T-cell (primary cell): ENCODE measurements around the gene NWD2. TPM values are rescaled to one million over a fixed set of nuclear protein-coding genes. Genes with fewer than 3 reads are reported as not detected.

Source experiments
- ATAC-seq, 4 experiments: fragments of 200-7000 bp in 3 of 4; fragments of 150-1000 bp in 1 of 4; cut with Tn5 transposase; replicated peaks in 1 of 4; 1 replicate in 3 of 4; 2 replicates in 1 of 4; pipeline ENCODE4 v1.10.0; 2021; ENCODE audit warnings: moderate library complexity in 3 of 4, mild to moderate bottlenecking in 2 of 4, moderate number of reproducible peaks in 1 of 4
- CTCF ChIA-PET, 2 donors: fragments of 300-600 bp; sonication (Branson Sonifier 250); formaldehyde crosslinking; loops; one replicate each; lab custom pipeline; 2022; ENCODE audit warnings: antibody characterized with exemption in 2 of 2; lab: Charles Lee
- POLR2A ChIA-PET, 2 donors: fragments of 300-600 bp; sonication (Branson Sonifier 250); formaldehyde crosslinking; loops; one replicate each; lab custom pipeline; 2022; ENCODE audit warnings: antibody characterized with exemption in 2 of 2; lab: Charles Lee
- DNase-seq, 35 experiments: peaks; one replicate each; pipeline versions ENCODE4 v3.0.0 to v3.0.0-alpha.2; 2013 to 2023
- H3K27ac ChIP-seq: one replicate; pipeline ENCODE4 v1.5.1; 2013; ENCODE audit warnings: low read length
- H3K27me3 ChIP-seq, 2 experiments: replicated peaks in 1 of 2; 1 replicate in 1 of 2; 2 replicates in 1 of 2; pipeline versions ENCODE4 v1.6.1 to v1.7.0; 2013; ENCODE audit warnings: low read length in 1 of 2, mixed read lengths in 1 of 2; ENCODE audit not compliant: control insufficient read depth in 2 of 2, insufficient read depth in 2 of 2; ENCODE audit errors: extremely low read depth in 1 of 2
- H3K36me3 ChIP-seq, 2 donors: 1 replicate in 1 of 2; 2 replicates in 1 of 2; pipeline versions ENCODE4 v1.6.1 to v1.7.0; 2013; ENCODE audit warnings: low read length in 1 of 2; ENCODE audit not compliant: control insufficient read depth in 2 of 2, insufficient read depth in 1 of 2; ENCODE audit errors: extremely low read depth in 1 of 2
- H3K4me1 ChIP-seq, 2 experiments: 1 replicate in 1 of 2; 2 replicates in 1 of 2; pipeline versions ENCODE4 v1.6.1 to v1.7.0; 2013; ENCODE audit warnings: low read length in 2 of 2, mixed read lengths in 1 of 2; ENCODE audit not compliant: insufficient read depth in 2 of 2, control insufficient read depth in 1 of 2; ENCODE audit errors: extremely low read depth in 1 of 2
- H3K4me3 ChIP-seq, 2 donors: 1 replicate in 1 of 2; 2 replicates in 1 of 2; pipeline versions ENCODE4 v1.5.1 to v1.7.0; 2013; ENCODE audit warnings: mild to moderate bottlenecking in 2 of 2, low read length in 1 of 2, moderate library complexity in 1 of 2; ENCODE audit not compliant: control insufficient read depth in 1 of 2; ENCODE audit errors: extremely low read depth in 1 of 2
- H3K9me3 ChIP-seq: 2 replicates; pipeline ENCODE4 v1.7.0; 2013
- H3K27ac Mint-ChIP-seq, 2 donors: one replicate each; pipeline ENCODE4 v1.8.0; 2020 to 2021; ENCODE audit warnings: mild to moderate bottlenecking in 2 of 2, mixed read lengths in 2 of 2
- H3K27me3 Mint-ChIP-seq, 2 donors: one replicate each; pipeline ENCODE4 v1.8.0; 2021 to 2022; ENCODE audit warnings: mixed read lengths in 2 of 2
- H3K36me3 Mint-ChIP-seq: one replicate; pipeline ENCODE4 v1.8.0; 2021; ENCODE audit warnings: mixed read lengths
- H3K4me1 Mint-ChIP-seq, 3 donors: one replicate each; pipeline ENCODE4 v1.8.0; 2020 to 2022; ENCODE audit warnings: mixed read lengths in 3 of 3, mild to moderate bottlenecking in 1 of 3
- H3K4me3 Mint-ChIP-seq, 3 donors: one replicate each; pipeline ENCODE4 v1.8.0; 2020 to 2022; ENCODE audit warnings: mild to moderate bottlenecking in 3 of 3, mixed read lengths in 3 of 3, moderate library complexity in 3 of 3
- H3K9me3 Mint-ChIP-seq, 3 donors: one replicate each; pipeline ENCODE4 v1.8.0; 2020 to 2022; ENCODE audit warnings: mixed read lengths in 3 of 3
- WGBS: methylation state at CpG from one replicate; pipeline ENCODE4 v1.1.5; 2013; ENCODE audit warnings: missing lambda C conversion rate; ENCODE audit not compliant: insufficient coverage; 5-methylcytosine and 5-hydroxymethylcytosine counted together
- total RNA-seq, 35 experiments: library from RNA in 6 of 35; stranded (reverse) in 6 of 35; fragments of 120-200 nt in 1 of 35; gene quantifications; one replicate each; pipeline versions ENCODE4 v1.2.1 to v1.2.4 and lab custom pipeline; 2013 to 2026

NWD2 gene
- total RNA-seq, 5 donors from 2014 or later (not counting 1 experiment from before 2014, with no cell fraction given), result not detected

- H3K4me3 ChIP-seq, result no peak overlapping the region
- Mint-ChIP-seq H3K27ac (no peak overlapping the region), H3K4me3 (no peak overlapping the region), H3K9me3 (no peaks in the 10 kb centered on the region), H3K27me3 (peaks cover 20 to 65% of the 10 kb centered on the region in 2 donors), H3K36me3 (no peaks in the 10 kb centered on the region), H3K4me1 (no peaks in the 10 kb centered on the region)
- ChIA-PET POLR2A (no interaction called here), CTCF (interaction anchor here in 1 of 2 donors (0.6 kb wide), 1 partner anchor 9 kb away, joined by 3 read pairs; no protein-coding TSS in a partner anchor)
- H3K27ac ChIP-seq, result no peak overlapping the region
- no peaks in the 10 kb centered on the region for H3K9me3 ChIP-seq
- peaks cover 0 to 2% of the 10 kb centered on the region in 2 experiments for H3K27me3 ChIP-seq
- DNase-seq (no peak), ATAC-seq (no peak)
- H3K36me3 ChIP-seq, result no peaks in the 10 kb centered on the region
- no CpG with 5 or more reads among the region's 2 CpGs for WGBS
- H3K4me1 ChIP-seq, result no peaks in the 10 kb centered on the region
Measured at GRCh38 chr4:37358748-37359147, 114.2 kb downstream of the NWD2 start.

GRCh38 chr4:37359261-37359660, 114.7 kb downstream of the NWD2 start:
- H3K9me3 Mint-ChIP-seq, result no peaks in the 10 kb centered on the region
- CTCF ChIA-PET, result interaction anchor here in 1 of 2 donors (0.6 kb wide), 1 partner anchor 9 kb away, joined by 3 read pairs; no protein-coding TSS in a partner anchor
- H3K4me3 Mint-ChIP-seq, result no peak overlapping the region

GRCh38 chr4:37365888-37366287, 121.3 kb downstream of the NWD2 start:
- no peak for ATAC-seq
- H3K27ac Mint-ChIP-seq, result no peak overlapping the region
- H3K4me1 ChIP-seq, result no peaks in the 10 kb centered on the region
- no peak overlapping the region for H3K4me3 Mint-ChIP-seq
- no peaks in the 10 kb centered on the region for H3K9me3 Mint-ChIP-seq
- H3K4me1 Mint-ChIP-seq, result no peaks in the 10 kb centered on the region
- H3K4me3 ChIP-seq, result no peak overlapping the region
- POLR2A ChIA-PET, result no interaction called here
- peaks cover 0 to under 1% of the 10 kb centered on the region in 2 experiments for H3K27me3 ChIP-seq
- peaks cover 13 to 30% of the 10 kb centered on the region in 2 donors for H3K27me3 Mint-ChIP-seq
- CTCF ChIA-PET, result no interaction called here
- no peaks in the 10 kb centered on the region for H3K36me3 ChIP-seq
- no peak for DNase-seq
- H3K9me3 ChIP-seq, result no peaks in the 10 kb centered on the region
- no peak overlapping the region for H3K27ac ChIP-seq
- no peaks in the 10 kb centered on the region for H3K36me3 Mint-ChIP-seq

More at GRCh38 chr4:37359261-37359660, 114.7 kb downstream of the NWD2 start:
- no peak for DNase-seq
- no peaks in the 10 kb centered on the region for H3K4me1 Mint-ChIP-seq
- H3K27ac Mint-ChIP-seq, result no peak overlapping the region
- POLR2A ChIA-PET, result no interaction called here
- Histone ChIP-seq H3K36me3 (no peaks in the 10 kb centered on the region), H3K9me3 (no peaks in the 10 kb centered on the region), H3K27me3 (peaks cover 0 to 2% of the 10 kb centered on the region in 2 experiments), H3K27ac (no peak overlapping the region), H3K4me3 (no peak overlapping the region), H3K4me1 (no peaks in the 10 kb centered on the region)
- H3K27me3 Mint-ChIP-seq, result peaks cover 18 to 65% of the 10 kb centered on the region in 2 donors
- H3K36me3 Mint-ChIP-seq, result no peaks in the 10 kb centered on the region
- ATAC-seq, result no peak
- 80% methylated on average over 1 of the region's 4 CpGs for WGBS

GRCh38 chr4:37367901-37368300, 123.4 kb downstream of the NWD2 start:
- H3K9me3 ChIP-seq, result no peaks in the 10 kb centered on the region
- no peak overlapping the region for H3K4me3 ChIP-seq
- no peaks in the 10 kb centered on the region for H3K36me3 Mint-ChIP-seq
- DNase-seq, result no peak
- H3K27ac Mint-ChIP-seq, result no peak overlapping the region
- no peak overlapping the region for H3K27ac ChIP-seq
- ATAC-seq, result no peak
- H3K4me3 Mint-ChIP-seq, result no peak overlapping the region
- POLR2A ChIA-PET, result no interaction called here
- no CpG with 5 or more reads among the region's 3 CpGs for WGBS
- H3K27me3 ChIP-seq, result peaks cover 0 to 2% of the 10 kb centered on the region in 2 experiments
- H3K4me1 ChIP-seq, result no peaks in the 10 kb centered on the region
- H3K27me3 Mint-ChIP-seq, result peaks cover 3 to 19% of the 10 kb centered on the region in 2 donors
- H3K9me3 Mint-ChIP-seq, result no peaks in the 10 kb centered on the region
- no peaks in the 10 kb centered on the region for H3K4me1 Mint-ChIP-seq
- no peaks in the 10 kb centered on the region for H3K36me3 ChIP-seq
- CTCF ChIA-PET, result interaction anchor here in 1 of 2 donors (0.6 to 0.9 kb wide), 2 partner anchors 8 to 9 kb away, joined by 3 read pairs; no protein-coding TSS in a partner anchor

- CTCF ChIA-PET, result interaction anchor here in 1 of 2 donors (0.6 kb wide), 1 partner anchor 201 kb away, joined by 4 read pairs; no protein-coding TSS in a partner anchor
Measured at GRCh38 chr4:37370052-37370451, 125.5 kb downstream of the NWD2 start.

GRCh38 chr4:37381040-37381668, 136.6 kb downstream of the NWD2 start:
- CTCF ChIA-PET, result no interaction called here
- no peak for ATAC-seq
- 63% methylated on average over 3 of the region's 9 CpGs for WGBS
- Mint-ChIP-seq H3K9me3 (no peaks in the 10 kb centered on the region), H3K4me1 (no peaks in the 10 kb centered on the region), H3K27ac (no peak overlapping the region), H3K4me3 (no peak overlapping the region), H3K27me3 (peaks cover 15 to 21% of the 10 kb centered on the region in 2 donors), H3K36me3 (no peaks in the 10 kb centered on the region)
- POLR2A ChIA-PET, result interaction anchor here in 1 of 2 donors (0.6 kb wide), 1 partner anchor 78 kb away, joined by 3 read pairs; no protein-coding TSS in a partner anchor
- Histone ChIP-seq H3K36me3 (no peaks in the 10 kb centered on the region), H3K9me3 (no peaks in the 10 kb centered on the region), H3K27ac (no peak overlapping the region), H3K27me3 (peaks cover 0 to 6% of the 10 kb centered on the region in 2 experiments), H3K4me3 (no peak overlapping the region), H3K4me1 (no peaks in the 10 kb centered on the region)
- DNase-seq, result no peak

More at GRCh38 chr4:37370052-37370451, 125.5 kb downstream of the NWD2 start:
- Histone ChIP-seq H3K36me3 (no peaks in the 10 kb centered on the region), H3K4me1 (no peaks in the 10 kb centered on the region), H3K27me3 (peaks cover 0 to 2% of the 10 kb centered on the region in 2 experiments), H3K9me3 (no peaks in the 10 kb centered on the region), H3K27ac (no peak overlapping the region), H3K4me3 (no peak overlapping the region)
- no peaks in the 10 kb centered on the region for H3K36me3 Mint-ChIP-seq
- DNase-seq, result no peak
- H3K4me3 Mint-ChIP-seq, result no peak overlapping the region
- POLR2A ChIA-PET, result no interaction called here
- H3K27me3 Mint-ChIP-seq, result peaks cover 0 to 18% of the 10 kb centered on the region in 2 donors
- no peaks in the 10 kb centered on the region for H3K9me3 Mint-ChIP-seq
- ATAC-seq, result no peak
- no peak overlapping the region for H3K27ac Mint-ChIP-seq
- no peaks in the 10 kb centered on the region for H3K4me1 Mint-ChIP-seq
- WGBS, result no CpG with 5 or more reads among the region's 2 CpGs
